GM18858 (cell line): ENCODE results near the gene OR2T1.
"Not testable (repeated sequence)": the region's sequence is repeated elsewhere in the genome, so short reads cannot be mapped to it uniquely, and the experiment has no call there.

Experiments
- ATAC-seq: cut with Tn5 transposase; IDR thresholded peaks from one replicate; pipeline ENCODE4 v1.9.1; 2021; ENCODE audit not compliant: unreplicated experiment

The OR2T1 gene, protein sequence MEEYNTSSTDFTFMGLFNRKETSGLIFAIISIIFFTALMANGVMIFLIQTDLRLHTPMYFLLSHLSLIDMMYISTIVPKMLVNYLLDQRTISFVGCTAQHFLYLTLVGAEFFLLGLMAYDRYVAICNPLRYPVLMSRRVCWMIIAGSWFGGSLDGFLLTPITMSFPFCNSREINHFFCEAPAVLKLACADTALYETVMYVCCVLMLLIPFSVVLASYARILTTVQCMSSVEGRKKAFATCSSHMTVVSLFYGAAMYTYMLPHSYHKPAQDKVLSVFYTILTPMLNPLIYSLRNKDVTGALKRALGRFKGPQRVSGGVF

DNA sequence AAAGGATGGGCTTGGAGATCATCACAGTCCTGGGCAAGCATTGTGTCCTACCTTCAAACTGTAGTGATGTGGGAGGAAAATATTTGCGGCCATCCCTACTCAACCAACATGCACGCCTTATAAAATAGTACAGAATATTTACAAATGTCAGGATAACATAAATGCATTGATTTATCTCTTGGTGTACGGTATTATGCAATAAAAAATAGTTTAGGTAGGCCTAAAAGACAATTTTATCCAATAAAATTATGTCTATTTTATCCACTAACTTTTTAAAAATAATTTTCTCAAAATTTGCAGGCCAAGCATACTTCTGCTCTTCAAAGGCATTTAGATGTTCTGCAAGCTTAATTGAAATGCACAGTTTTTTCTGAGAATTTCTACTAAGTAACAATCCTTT is at the start of gene OR2T1:
Gene OR2T1, plus strand, starts transcription at position 301 of the 400 bp plus-strand sequence. CDS start 3,100 bp downstream, outside the sequence.
- ATAC-seq, result no peak

DNA sequence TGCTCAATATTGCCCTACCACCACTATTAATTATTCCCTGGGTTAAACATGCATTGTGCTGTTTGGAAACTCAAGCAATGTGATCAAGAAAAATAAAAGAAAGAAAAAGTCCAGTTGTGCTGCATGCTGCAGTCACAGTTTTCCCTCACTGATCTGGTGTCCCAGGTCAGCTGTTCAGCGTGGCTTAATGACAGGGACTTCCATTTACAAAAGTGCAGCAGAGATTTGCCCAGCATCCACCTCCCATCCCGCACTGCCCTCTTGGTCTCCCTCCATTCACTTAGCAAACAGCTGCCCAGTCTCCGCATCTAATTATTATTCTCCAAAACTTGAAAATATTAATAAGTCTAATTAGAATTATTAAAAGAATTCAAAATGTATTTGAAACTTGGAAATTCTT is 43.4 kb upstream of the OR2T1 start:
- ATAC-seq, result no peak

DNA sequence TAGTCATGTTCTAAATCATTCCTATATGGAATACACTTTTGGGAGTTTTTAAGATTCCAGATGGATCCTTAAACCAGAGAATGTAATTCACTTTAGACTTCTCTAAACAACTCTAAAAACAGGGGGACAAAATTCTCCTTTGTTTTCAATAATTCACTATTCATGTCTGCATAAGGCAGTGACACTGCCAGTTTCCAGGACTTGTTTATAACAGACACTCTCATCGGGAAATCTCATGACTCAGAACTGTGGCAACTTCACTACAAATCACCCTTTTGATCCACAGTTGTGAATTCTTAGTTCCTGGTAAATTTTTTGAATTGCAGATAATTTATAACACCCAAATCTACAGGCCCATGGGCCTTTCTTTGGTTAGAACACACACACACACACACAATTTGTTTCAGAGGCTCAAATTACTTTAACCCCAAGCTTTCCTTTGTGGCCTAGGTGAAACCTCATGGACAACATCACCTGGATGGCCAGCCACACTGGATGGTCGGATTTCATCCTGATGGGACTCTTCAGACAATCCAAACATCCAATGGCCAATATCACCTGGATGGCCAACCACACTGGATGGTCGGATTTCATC is 41.6 kb upstream of the OR2T1 start, which contains the start of gene OR2T4:
Gene OR2T4, plus strand, starts transcription at position 545 of the 595 bp plus-strand sequence. Its CDS starts 0 bp downstream, at position 545.
- no peak for ATAC-seq

DNA sequence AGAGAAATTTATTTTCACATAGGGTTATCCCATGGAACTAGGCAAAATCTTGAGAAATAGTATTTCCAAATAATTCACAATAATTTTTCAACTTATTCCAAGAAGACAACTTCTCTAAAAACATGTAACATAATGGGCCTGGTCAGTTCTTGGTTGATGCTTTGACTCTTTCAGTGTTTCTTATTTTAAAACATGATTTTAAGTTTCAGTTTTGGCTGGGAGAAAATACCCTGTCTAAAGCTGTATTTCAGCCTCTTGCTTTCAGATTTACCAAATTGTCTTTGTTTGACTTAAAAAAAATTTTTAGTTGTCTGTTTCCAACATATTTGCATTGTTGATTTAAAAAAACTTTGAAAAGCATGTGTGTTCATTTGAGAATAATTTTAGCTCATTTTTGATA is 36.2 kb upstream of the OR2T1 start:
- ATAC-seq, result no peak

DNA sequence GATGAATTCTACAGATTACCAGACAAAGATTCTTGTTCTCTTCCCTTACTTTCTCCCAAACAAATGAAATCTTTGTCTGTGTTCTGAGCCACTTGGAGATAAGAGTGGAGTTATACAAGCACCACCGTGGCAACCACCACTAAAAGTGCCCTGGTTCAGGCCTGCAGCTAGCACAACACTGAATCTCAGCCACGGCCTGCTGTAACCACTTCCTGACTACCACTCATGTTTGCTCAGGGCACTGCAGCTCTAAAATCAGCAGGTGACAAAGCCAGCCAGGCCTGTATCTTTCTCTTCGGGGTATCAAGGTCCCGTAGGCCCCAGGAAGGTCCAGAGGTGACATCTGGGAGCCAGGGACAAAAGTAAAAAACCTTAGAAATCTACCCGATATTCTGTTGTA is 30.5 kb upstream of the OR2T1 start:
- ATAC-seq, result peak; percentile 52

DNA sequence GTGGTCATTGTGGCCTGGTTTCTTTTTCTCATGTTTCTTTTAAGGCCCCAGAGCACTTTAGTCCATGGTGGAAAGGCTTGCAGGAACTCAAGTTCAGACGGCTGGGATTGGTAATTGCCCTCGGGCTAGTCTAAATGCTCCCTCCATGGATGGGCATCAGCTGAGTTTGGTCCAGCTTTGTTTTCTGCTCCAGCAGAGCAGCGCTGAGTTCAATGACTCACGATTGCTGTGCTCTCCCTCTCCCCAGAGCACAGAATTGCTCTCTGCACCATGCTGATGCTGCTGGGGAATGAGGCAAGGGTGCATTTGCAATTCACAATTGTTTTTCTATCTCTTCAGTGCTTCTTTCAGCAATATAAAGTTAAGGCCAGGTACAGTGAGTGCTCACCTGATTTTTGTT is 29.1 kb upstream of the OR2T1 start:
- no peak for ATAC-seq

DNA sequence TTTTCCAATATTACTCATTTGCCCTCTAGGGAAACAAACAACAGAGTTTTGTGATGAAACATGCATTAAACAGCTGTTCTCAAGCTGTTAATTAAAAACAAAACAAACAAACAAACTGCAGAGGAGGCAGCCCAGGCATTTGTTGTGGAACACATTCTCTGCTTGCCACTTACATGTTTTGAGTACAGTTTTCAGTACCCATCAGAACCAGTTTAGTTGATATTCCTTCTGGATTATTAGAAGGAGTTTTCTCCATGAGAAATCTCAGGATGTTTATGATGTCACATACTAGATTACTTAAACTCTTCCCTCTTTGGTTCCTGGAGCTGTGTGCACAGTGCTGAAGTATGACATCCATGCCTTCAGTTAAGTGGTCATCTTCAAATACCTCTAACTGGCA is 27.4 kb upstream of the OR2T1 start, which contains the start of gene OR2T6:
Gene OR2T6, plus strand, starts transcription at position 301 of the 400 bp plus-strand sequence. CDS start 11,863 bp downstream, outside the sequence.
- ATAC-seq, result no peak

DNA sequence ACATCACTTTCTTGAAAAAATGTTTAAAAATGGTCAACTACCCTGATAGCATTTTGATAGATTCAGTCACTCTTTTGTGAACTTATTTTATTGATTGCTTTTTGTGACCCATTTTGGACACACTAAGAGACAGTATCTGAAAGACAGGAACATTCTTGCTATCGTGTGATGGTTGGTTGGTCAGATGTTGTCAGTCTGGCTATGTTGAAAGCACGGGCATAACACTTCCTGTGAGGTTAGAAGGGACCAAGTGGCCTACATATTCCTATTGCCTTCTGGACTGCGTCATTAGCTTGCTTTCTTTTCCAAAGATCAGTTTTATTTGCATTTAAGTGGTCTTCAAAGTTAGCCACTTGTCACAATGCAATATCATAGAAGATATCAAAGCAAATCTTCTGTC is 25.9 kb upstream of the OR2T1 start:
- no peak for ATAC-seq

DNA sequence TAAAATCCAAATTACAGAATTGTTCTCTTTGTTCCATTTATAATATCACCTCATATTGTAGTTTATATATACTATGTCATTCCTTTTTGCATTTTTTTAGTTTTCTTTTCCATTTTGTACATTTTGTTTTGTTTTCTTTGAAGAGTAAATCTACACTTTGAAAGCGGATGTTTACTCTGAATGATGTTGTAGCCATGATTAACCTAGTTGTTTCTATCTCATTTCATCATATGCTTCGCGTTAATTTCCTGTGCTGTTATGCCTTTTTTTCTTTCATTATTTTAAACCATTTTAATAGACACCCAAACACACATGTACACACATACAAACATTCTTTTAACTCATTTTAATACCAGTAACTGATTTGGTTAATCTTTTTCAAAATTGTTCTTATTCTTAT is 22.0 kb upstream of the OR2T1 start:
- ATAC-seq, result no peak

DNA sequence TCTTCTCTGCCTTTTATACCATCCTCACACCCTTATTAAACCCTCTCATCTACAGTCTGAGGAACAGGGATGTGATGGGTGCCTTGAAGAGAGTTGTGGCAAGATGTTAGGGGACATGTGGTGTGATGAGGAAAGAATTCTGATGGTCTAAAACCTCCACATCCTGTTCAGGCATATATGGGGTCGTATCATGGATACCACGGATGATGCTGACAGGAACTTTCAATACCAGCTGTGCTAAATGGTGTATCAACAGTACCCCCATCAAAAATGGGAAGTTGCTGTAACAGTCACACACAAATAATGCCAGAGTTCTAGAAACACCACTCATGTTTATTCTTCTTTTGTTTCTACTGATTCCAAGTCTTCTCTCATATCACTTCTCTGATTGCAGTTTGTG is 14.4 kb upstream of the OR2T1 start:
- no peak for ATAC-seq

DNA sequence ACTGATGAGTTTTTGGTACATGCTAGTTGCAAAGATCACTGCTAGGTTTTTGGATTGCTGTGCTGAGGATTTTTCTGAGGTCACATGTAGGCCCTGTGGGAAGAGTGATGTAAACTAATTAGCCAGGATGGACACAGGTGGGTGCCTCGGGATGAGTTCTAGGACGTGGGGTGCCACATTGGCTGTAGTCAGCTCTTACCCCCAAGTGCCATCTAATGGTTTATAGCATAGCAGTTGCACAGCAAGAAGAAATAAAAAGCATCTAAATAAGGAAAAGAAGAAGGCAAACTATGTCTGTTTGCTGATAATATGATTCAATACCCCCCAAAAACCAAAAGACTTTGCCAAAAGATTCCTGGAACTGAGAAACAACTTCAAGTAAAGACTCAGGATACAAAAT is 9.8 kb upstream of the OR2T1 start:
- no peak for ATAC-seq

DNA sequence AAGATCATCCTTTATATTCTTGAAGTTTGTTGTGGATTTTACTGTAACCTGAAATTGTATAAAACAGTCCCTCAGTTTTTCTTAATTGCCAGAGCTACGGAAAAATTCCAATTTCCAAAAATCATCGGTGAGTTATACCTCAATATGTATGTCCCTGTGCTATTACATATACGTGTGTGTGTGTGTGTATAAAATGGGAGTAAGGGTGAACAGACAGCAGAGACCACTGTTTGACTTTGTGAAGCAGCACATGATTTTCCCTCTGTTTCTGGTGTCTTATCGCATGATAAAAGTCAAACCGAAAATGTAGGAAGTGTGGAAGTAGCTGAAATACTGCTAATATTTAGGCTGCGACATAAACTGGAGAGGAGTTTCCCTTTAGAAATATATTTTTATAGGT is 1.2 kb downstream of the OR2T1 start:
- ATAC-seq, result no peak

DNA sequence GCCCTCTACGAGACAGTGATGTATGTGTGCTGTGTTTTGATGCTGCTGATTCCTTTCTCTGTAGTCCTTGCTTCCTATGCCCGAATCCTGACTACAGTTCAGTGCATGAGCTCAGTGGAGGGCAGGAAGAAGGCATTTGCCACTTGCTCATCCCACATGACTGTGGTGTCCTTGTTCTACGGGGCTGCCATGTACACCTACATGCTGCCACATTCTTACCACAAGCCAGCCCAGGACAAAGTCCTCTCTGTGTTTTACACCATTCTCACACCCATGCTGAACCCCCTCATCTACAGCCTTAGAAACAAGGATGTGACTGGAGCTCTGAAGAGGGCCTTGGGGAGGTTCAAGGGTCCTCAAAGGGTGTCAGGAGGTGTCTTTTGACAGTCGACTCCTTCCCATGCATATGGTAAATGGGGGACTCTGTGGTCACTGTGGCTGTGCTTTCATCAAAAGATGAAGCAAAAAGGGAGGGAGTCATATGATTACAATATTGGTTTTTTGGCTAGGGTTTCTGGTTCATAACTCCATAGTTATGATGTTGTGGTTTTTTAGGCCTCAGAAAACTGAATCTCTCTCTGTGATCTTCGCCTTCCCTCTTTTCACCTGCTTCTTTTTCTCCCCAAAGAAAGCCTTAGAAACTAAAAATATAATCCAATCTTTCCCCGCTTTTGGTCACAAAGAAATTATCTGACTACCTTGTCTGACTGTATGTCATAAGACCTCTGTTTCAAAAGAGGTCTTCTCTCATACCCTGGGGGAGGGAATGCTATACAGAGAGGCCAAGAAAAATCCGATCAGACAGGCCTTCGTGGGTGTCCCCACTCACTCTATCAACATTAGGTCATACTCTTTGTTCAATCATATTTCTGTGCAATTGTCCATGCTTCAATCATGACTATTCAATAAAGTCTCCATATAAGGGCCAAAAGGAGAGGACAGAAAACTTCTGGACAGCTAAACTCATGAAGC is 4.2 kb downstream of the OR2T1 start:
- ATAC-seq, result peak; percentile 83

DNA sequence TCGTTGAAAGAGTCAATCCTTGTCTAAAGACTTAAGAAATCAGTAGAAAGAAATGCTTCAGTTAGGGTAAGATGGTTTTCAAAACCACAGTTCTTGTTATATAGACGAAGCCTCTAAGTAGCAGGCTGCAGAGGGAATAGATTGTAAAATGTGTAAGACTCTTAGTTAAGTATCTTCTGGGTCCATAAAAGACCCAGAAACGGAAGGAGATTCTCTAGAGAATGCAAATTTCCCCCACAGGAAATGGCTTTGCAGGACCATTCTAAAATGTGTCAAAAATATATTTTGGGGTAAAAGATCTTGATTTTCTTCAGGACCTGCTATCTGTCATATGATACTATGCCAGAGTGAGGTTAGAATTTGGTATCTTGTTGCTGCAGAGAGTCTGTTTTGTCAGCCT is 13.4 kb downstream of the OR2T1 start:
- no peak for ATAC-seq

DNA sequence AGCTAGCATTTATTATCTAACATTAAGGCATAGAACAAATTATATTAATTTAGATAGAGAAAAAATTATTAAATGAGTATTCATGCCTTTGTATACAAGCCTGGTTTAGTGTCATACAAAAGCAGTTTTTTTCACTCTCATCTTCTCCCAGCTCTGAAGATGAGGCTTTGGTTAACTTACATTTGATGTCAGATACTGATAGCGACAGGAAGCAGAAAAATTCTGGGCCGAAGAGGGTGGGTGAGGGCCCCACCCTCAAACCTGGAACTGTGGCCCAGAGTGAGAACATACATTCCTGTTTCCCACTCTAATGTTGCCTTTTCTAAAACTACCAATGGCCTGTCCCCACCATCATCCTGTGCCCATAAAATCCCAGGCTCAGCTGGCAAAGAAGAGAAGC is 15.0 kb downstream of the OR2T1 start:
- ATAC-seq, result no peak

DNA sequence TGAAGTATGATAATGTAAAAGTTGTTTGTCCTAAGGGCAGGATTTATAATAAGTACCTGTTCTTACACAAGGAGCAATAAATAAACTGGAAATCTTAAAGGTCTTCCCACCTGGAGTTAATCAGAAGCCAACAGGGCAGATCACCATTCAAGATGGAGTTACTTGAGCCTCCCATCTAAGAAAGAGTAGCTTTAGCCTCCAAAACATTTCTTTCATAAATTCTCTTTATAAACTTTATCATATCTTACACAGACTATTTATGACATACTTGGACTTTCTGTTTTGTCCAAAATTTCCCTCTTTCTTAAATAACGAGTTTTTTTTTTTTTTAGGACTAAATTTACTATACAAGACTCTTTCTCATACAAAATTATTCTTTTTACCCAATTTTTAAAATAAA is 18.5 kb downstream of the OR2T1 start:
- no peak for ATAC-seq

DNA sequence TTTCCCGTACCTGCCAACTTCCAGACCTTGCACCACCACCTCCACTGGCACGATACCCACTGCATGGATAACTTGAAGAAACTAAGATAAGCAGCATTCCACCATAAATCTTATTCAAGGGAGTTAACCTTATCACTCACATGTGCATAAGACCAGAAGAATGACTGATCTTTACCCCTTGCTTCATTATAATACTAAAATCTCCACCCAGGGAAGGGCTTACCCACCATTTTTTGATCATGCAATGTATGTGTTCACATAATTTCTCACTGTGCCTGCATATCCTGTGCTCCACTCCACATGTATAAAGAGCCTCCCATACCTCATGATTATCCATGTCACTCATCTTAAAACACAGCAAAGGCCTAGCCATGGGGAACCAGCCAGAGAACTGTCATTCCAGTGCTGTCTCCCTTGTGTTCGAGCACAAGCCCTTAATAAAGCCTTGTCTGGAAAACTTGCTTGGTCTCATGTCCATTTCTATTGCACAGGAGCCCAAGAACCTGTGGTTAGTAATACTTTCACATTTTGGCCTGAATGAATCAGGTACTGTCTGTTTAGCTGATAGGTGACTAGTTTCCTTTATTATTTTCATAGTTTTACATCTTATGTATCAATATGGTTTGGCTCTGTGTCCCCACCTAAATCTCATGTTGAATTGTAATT is 24.8 kb downstream of the OR2T1 start:
- peak; percentile 41 for ATAC-seq

DNA sequence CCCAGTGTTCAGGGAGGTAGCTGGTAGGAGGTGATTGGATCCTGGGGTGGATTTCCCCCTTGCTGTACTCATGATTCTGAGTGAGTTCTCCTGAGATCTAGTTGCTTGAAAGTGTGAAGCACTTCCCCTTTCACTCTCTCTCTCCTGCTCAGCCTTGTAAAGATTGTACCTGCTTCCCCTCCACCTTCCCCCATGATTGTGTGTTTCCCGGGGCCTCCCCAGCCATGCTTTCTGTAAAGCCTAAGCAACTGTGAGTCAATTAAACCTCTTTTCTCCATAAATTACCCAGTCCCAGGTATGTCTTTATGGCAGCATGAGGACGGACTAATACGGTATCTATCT is 25.3 kb downstream of the OR2T1 start:
- peak; percentile 99 for ATAC-seq

DNA sequence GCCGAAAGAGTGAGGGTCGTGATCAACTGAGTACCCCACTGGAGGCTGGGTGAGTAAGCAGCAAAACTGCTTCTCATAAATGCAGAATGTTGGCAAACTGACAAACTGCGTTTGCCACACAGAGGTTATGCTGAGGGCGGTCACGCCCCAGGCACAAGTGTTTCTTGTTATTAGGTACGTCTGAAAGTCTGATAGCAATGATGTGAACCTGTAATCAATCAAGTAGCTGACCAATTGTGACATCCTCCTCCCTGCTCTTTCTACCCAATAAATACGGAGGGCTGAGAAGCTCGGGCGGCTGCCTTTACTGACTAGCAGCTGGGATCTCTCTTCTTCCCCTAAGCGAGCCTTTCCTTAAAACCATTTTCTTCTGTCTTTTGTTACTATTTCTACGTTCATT is 28.8 kb downstream of the OR2T1 start:
- not testable (repeated sequence) for ATAC-seq

DNA sequence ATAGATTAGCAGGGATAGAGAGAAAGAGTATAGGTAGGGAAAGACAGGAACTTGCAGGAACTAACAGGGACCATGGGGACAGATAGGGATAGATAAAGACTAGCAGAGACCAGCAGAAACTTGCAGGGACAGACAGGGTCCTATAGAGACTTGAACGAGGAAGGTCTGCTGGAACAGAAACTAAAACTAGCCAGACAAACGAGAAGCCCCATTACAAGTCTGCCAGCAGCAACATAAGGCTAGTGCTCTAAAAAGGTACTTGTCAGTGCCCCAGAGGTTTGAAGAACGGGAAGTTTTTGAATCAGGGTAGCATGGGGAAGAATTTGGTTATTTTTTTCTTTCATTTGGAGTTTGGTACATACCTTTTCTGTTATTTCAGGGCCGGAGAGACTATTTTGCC is 29.4 kb downstream of the OR2T1 start:
- not testable (repeated sequence) for ATAC-seq

DNA sequence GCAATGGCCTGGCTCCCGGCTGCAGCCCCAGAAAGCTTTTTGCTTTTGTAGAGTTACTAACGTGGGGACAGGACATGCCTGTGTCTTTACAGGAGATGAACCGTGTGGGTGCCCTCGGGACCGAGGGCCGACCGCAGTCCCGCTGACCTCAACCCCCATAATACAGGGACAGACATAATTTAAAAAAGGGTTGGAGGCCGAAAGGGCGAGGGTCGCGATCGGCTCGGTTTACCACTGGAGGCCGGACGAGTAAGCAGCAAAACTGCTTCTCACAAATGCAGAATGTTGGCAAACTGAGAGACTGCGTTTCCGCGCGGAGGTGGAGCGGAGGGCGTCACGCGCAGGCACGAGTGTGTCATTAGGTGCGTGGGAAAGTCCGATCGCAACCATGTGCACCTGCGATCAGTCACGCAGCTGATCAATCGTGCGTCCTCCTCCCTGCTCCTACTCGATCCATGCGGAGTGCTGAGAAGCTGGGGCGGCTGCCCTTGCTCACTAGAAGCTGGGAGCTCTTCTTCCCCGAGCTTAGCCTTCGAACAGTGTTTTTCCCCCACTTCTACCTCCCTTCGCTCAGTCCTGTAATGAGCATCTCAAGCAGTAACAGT is 31.1 kb downstream of the OR2T1 start:
- ATAC-seq, result not testable (repeated sequence)
